ES-I3 (cell line): ENCODE data around the gene RIF1.

Experiments used
- H3K36me3 ChIP-seq: 2 replicates; pipeline ENCODE4 v1.6.1; 2013; ENCODE audit warnings: mild to moderate bottlenecking, low read length, control low read depth, moderate library complexity; ENCODE audit not compliant: insufficient read depth
- H3K4me1 ChIP-seq: 2 replicates; pipeline ENCODE4 v1.6.1; 2013; ENCODE audit warnings: mild to moderate bottlenecking, control low read depth, low read length; ENCODE audit not compliant: insufficient read depth
- H3K9ac ChIP-seq: 2 replicates; pipeline ENCODE4 v1.6.1; 2013; ENCODE audit warnings: low read depth, mild to moderate bottlenecking, low read length, moderate library complexity
- H3K9me3 ChIP-seq: 2 replicates; pipeline ENCODE4 v1.6.1; 2013; ENCODE audit warnings: mild to moderate bottlenecking, low read length, moderate library complexity; ENCODE audit not compliant: control insufficient read depth, insufficient read depth

The RIF1 gene

GRCh38 chr2:151518802-151519201 lies 109.1 kb downstream of the RIF1 start:
- Histone ChIP-seq H3K4me1 (peaks cover 6% of the 10 kb centered on the region; the same call in 1 of the 2 replicates), H3K9me3 (no peaks in the 10 kb centered on the region), H3K9ac (no peak overlapping the region), H3K36me3 (no peaks in the 10 kb centered on the region)

GRCh38 chr2:151520976-151521375 lies 111.3 kb downstream of the RIF1 start:
- Histone ChIP-seq H3K9me3 (no peaks in the 10 kb centered on the region), H3K36me3 (no peaks in the 10 kb centered on the region), H3K9ac (no peak overlapping the region), H3K4me1 (peaks cover 6% of the 10 kb centered on the region; the same call in 1 of the 2 replicates)

- no peak overlapping the region for H3K9ac ChIP-seq
- H3K4me1 ChIP-seq = peaks cover 6% of the 10 kb centered on the region; the same call in 1 of the 2 replicates
- H3K9me3 ChIP-seq = no peaks in the 10 kb centered on the region
- H3K36me3 ChIP-seq = no peaks in the 10 kb centered on the region
Observed at GRCh38 chr2:151522556-151522955, 112.9 kb downstream of the RIF1 start.

GRCh38 chr2:151523850-151524249 lies 114.1 kb downstream of the RIF1 start:
- H3K36me3 ChIP-seq = no peaks in the 10 kb centered on the region
- H3K4me1 ChIP-seq = peaks cover 6% of the 10 kb centered on the region; the same call in 1 of the 2 replicates
- no peaks in the 10 kb centered on the region for H3K9me3 ChIP-seq
- H3K9ac ChIP-seq = no peak overlapping the region

- H3K36me3 ChIP-seq = no peaks in the 10 kb centered on the region
- no peaks in the 10 kb centered on the region for H3K9me3 ChIP-seq
- H3K9ac ChIP-seq = no peak overlapping the region
- H3K4me1 ChIP-seq = peaks cover 6% of the 10 kb centered on the region; the same call in 1 of the 2 replicates
Observed at GRCh38 chr2:151525821-151526373, 116.2 kb downstream of the RIF1 start.

GRCh38 chr2:151526572-151527090 lies 116.9 kb downstream of the RIF1 start:
- no peak overlapping the region for H3K9ac ChIP-seq
- peaks cover 2% of the 10 kb centered on the region; the same call in 1 of the 2 replicates for H3K4me1 ChIP-seq
- no peaks in the 10 kb centered on the region for H3K9me3 ChIP-seq
- no peaks in the 10 kb centered on the region for H3K36me3 ChIP-seq
